HG02870 (cell line): ENCODE data around the gene SIPA1L3.

Experiments
- ATAC-seq: cut with Tn5 transposase; IDR thresholded peaks from one replicate; pipeline ENCODE4 v1.9.1; 2021; ENCODE audit warnings: mild to moderate bottlenecking, moderate library complexity; ENCODE audit not compliant: unreplicated experiment

The SIPA1L3 gene

GRCh38 chr19:38093154-38093553 lies 186.1 kb downstream of the SIPA1L3 start:
- ATAC-seq = no peak

GRCh38 chr19:38093587-38093986 lies 186.6 kb downstream of the SIPA1L3 start:
- ATAC-seq = no peak

GRCh38 chr19:38095411-38096308 lies 188.7 kb downstream of the SIPA1L3 start:
- ATAC-seq = no peak

- ATAC-seq = no peak
Measured at GRCh38 chr19:38099966-38100365, 193.0 kb downstream of the SIPA1L3 start.

- ATAC-seq = no peak
Measured at GRCh38 chr19:38100589-38100988, 193.6 kb downstream of the SIPA1L3 start.

GRCh38 chr19:38101723-38102122 lies 194.7 kb downstream of the SIPA1L3 start:
- ATAC-seq = no peak

- ATAC-seq = no peak
Measured at GRCh38 chr19:38105574-38105973, 198.6 kb downstream of the SIPA1L3 start.

- ATAC-seq = no peak
Measured at GRCh38 chr19:38107129-38107528, 200.1 kb downstream of the SIPA1L3 start.

GRCh38 chr19:38111898-38112297 lies 204.9 kb downstream of the SIPA1L3 start:
- no peak for ATAC-seq

GRCh38 chr19:38114651-38115050 lies 207.6 kb downstream of the SIPA1L3 start:
- no peak for ATAC-seq

- ATAC-seq = no peak
Measured at GRCh38 chr19:38115271-38115802, 208.3 kb downstream of the SIPA1L3 start.

GRCh38 chr19:38118176-38118575 lies 211.2 kb downstream of the SIPA1L3 start:
- ATAC-seq = no peak

GRCh38 chr19:38120471-38121025 lies 213.5 kb downstream of the SIPA1L3 start:
- no peak for ATAC-seq

GRCh38 chr19:38122402-38123093 lies 215.5 kb downstream of the SIPA1L3 start:
- no peak for ATAC-seq

- no peak for ATAC-seq
Measured at GRCh38 chr19:38125238-38125637, 218.2 kb downstream of the SIPA1L3 start.

GRCh38 chr19:38130399-38130798 lies 223.4 kb downstream of the SIPA1L3 start:
- ATAC-seq = no peak

GRCh38 chr19:38132781-38133180 lies 225.8 kb downstream of the SIPA1L3 start:
- no peak for ATAC-seq

- ATAC-seq = no peak
Measured at GRCh38 chr19:38133319-38133718, 226.3 kb downstream of the SIPA1L3 start.

GRCh38 chr19:38134540-38135149 lies 227.6 kb downstream of the SIPA1L3 start:
- no peak for ATAC-seq

- no peak for ATAC-seq
Measured at GRCh38 chr19:38135150-38135998, 228.4 kb downstream of the SIPA1L3 start.
